ENCODE results near the gene UROS. TPM values are rescaled to one million over a fixed set of nuclear protein-coding genes. Genes with fewer than 3 reads are reported as not detected.

The UROS gene
- total and polyA plus RNA-seq, 2 donors (not counting 3 experiments of a cell fraction or from before 2014, with no cell fraction given): 38.4 to 42.0 TPM

DNA sequence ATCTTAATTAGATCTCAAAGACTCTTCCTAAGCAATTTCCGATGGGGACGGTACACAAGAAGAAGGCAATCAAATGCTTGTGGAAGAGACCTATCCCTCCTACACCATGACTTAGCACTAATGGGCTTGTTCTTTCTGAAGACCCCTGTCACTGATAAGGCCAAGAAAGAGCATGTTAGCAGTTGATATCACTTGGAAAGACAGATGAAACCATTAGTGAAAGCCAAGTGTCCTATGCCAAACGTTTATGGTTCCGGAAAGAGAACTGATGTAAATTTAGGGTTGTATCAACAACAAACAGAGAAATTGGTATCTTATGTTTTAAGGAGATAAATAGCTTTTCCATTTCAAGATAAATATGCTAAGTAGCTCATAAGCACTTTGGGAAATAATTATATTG, 6.5 kb downstream of the UROS start:
- POLR2A ChIA-PET: no interaction called here
- intact Hi-C loops (cut with micrococcal nuclease) (no loop called here), dilution Hi-C loops (cut with MboI; ENCODE audit: extremely low pct_ligation_motif_present, low sequenced_read_pairs) (no loop called here)
- no peaks in the 10 kb centered on the region for H3K4me1 ChIP-seq (ENCODE audit: control insufficient read depth, extremely low read depth, insufficient read depth, low read length)
- no peak overlapping the region for H3K9ac ChIP-seq (replicated peaks; ENCODE audit: extremely low read depth, insufficient read depth, low read length)
- no peak overlapping the region for H3K4me2 ChIP-seq (ENCODE audit: insufficient read depth, low read length)
- no peak for TF ChIP-seq EZH2 (IDR thresholded peaks at IDR 0.05; ENCODE audit: borderline replicate concordance, low read depth, low read length, severe bottlenecking)
- TF ChIP-seq, protein P1, sequence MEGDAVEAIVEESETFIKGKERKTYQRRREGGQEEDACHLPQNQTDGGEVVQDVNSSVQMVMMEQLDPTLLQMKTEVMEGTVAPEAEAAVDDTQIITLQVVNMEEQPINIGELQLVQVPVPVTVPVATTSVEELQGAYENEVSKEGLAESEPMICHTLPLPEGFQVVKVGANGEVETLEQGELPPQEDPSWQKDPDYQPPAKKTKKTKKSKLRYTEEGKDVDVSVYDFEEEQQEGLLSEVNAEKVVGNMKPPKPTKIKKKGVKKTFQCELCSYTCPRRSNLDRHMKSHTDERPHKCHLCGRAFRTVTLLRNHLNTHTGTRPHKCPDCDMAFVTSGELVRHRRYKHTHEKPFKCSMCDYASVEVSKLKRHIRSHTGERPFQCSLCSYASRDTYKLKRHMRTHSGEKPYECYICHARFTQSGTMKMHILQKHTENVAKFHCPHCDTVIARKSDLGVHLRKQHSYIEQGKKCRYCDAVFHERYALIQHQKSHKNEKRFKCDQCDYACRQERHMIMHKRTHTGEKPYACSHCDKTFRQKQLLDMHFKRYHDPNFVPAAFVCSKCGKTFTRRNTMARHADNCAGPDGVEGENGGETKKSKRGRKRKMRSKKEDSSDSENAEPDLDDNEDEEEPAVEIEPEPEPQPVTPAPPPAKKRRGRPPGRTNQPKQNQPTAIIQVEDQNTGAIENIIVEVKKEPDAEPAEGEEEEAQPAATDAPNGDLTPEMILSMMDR (IDR thresholded peaks at IDR 0.05; ENCODE audit: extremely low read depth in 1 of 2, insufficient read depth in 1 of 2, low read depth in 1 of 2, low read length in 2 of 2): no peak
- TF ChIP-seq JUN (IDR thresholded peaks at IDR 0.05; ENCODE audit: borderline replicate concordance, insufficient read depth, insufficient read length, low read depth): no peak
- no peak for TF ChIP-seq MYC (IDR thresholded peaks at IDR 0.05; ENCODE audit: low read depth, low read length)
- no peak for TF ChIP-seq POLR2AphosphoS5 (IDR thresholded peaks at IDR 0.05; ENCODE audit: insufficient read depth, low read depth, low read length)
- no peak for TF ChIP-seq POLR2A (IDR thresholded peaks at IDR 0.05; ENCODE audit: low read depth, low read length)
- TF ChIP-seq, protein P2, sequence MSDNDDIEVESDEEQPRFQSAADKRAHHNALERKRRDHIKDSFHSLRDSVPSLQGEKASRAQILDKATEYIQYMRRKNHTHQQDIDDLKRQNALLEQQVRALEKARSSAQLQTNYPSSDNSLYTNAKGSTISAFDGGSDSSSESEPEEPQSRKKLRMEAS (IDR thresholded peaks at IDR 0.05; ENCODE audit: insufficient read depth, insufficient read length): no peak
- TF ChIP-seq GATA2 (IDR thresholded peaks at IDR 0.05; ENCODE audit: insufficient read depth, insufficient read length, low read depth, low read length): no peak
- no peak for TF ChIP-seq FOS (IDR thresholded peaks at IDR 0.05; ENCODE audit: borderline replicate concordance, insufficient read depth, low read length)
- H3K4me3 ChIP-seq (replicated peaks in 1 of 3; ENCODE audit: insufficient read depth in 1 of 3, low read depth in 1 of 3, low read length in 3 of 3): no peak overlapping the region
- H3K27me3 ChIP-seq (ENCODE audit: control insufficient read depth in 2 of 2, insufficient read depth in 2 of 2, low read length in 2 of 2): no peaks in the 10 kb centered on the region
- no peak overlapping the region for H3K27ac ChIP-seq (ENCODE audit: insufficient read depth, low read depth, low read length)
- no peaks in the 10 kb centered on the region for H3K36me3 ChIP-seq (ENCODE audit: control insufficient read depth in 2 of 2, extremely low read depth in 1 of 2, insufficient read depth in 2 of 2, low read length in 2 of 2)
- H4K20me1 ChIP-seq (replicated peaks; ENCODE audit: control insufficient read depth, extremely low read depth, insufficient read depth, low read length): no peaks in the 10 kb centered on the region
- FAIRE-seq: no peak
- no peaks in the 10 kb centered on the region for H3K79me2 ChIP-seq (ENCODE audit: control insufficient read depth, insufficient read depth, low read length)
- DNase-seq (ENCODE audit: low read depth, low spot score): no peak
- no peak overlapping the region for H2AFZ ChIP-seq (ENCODE audit: low read depth, low read length)
- CTCF ChIA-PET: interaction anchor here (0.7 kb wide), 1 partner anchor 11 kb away, joined by 4 read pairs; no protein-coding TSS in a partner anchor
- H3K9me3 ChIP-seq (replicated peaks; ENCODE audit: control insufficient read depth, insufficient read depth, low read length): no peaks in the 10 kb centered on the region
- no peaks in the 10 kb centered on the region for H3K9me1 ChIP-seq (replicated peaks; ENCODE audit: control insufficient read depth, extremely low read depth, insufficient read depth, low read length)
- BruUV-seq (replicated peaks): no TSS peak

Measured in endothelial cell of umbilical vein (primary cell).